Activated CD4-positive, alpha-beta T cell treated with anti-CD3 and anti-CD28 coated beads, Interleukin-10, Interleukin-2, amounts not matched to agents 100 ng/mL and 50 ng/mL, durations not matched to agents 16 hours and 8 hours (primary cell): Measurements from ENCODE around the gene CENPP.
"Not testable (repeated sequence)": the region's sequence is repeated elsewhere in the genome, so short reads cannot be mapped to it uniquely, and the experiment has no call there.

ENCODE experiments used
- DNase-seq: peaks from one replicate; pipeline ENCODE4 v3.0.0-alpha.2; 2020

CENPP gene

GRCh38 chr9:92384375-92384774 is 58.6 kb downstream of the CENPP start:
- no peak for DNase-seq

- no peak for DNase-seq
Measured at GRCh38 chr9:92385001-92385400, 59.2 kb downstream of the CENPP start.

GRCh38 chr9:92385477-92385876 is 59.7 kb downstream of the CENPP start:
- no peak for DNase-seq

GRCh38 chr9:92385953-92386352 is 60.2 kb downstream of the CENPP start:
- no peak for DNase-seq

GRCh38 chr9:92392690-92393089 is 66.9 kb downstream of the CENPP start:
- DNase-seq = no peak

GRCh38 chr9:92393686-92394085 is 67.9 kb downstream of the CENPP start:
- no peak for DNase-seq

- DNase-seq = no peak
Measured at GRCh38 chr9:92395617-92396016, 69.9 kb downstream of the CENPP start.

GRCh38 chr9:92397853-92398252 is 72.1 kb downstream of the CENPP start:
- DNase-seq = no peak

- peak; percentile 25 for DNase-seq
Measured at GRCh38 chr9:92402360-92402759, 76.6 kb downstream of the CENPP start.

- DNase-seq = no peak
Measured at GRCh38 chr9:92402826-92403745, 77.3 kb downstream of the CENPP start.

GRCh38 chr9:92404042-92404836 is 78.5 kb downstream of the CENPP start, which contains the start of gene OGN:
OGN (minus strand) TSS chr9:92404578; CDS start chr9:92403407, 1,171 bp downstream.
- DNase-seq = no peak

- no peak for DNase-seq
Measured at GRCh38 chr9:92405818-92406217, 80.1 kb downstream of the CENPP start.

- DNase-seq = peak; percentile 41
Measured at GRCh38 chr9:92406477-92406876, 80.7 kb downstream of the CENPP start.

- DNase-seq = no peak
Measured at GRCh38 chr9:92407818-92408217, 82.1 kb downstream of the CENPP start.

GRCh38 chr9:92408747-92409478 is 83.2 kb downstream of the CENPP start:
- no peak for DNase-seq

- not testable (repeated sequence) for DNase-seq
Measured at GRCh38 chr9:92411157-92411556, 85.4 kb downstream of the CENPP start.

- DNase-seq = no peak
Measured at GRCh38 chr9:92414566-92414965, 88.8 kb downstream of the CENPP start.

GRCh38 chr9:92422611-92423338 is 97.0 kb downstream of the CENPP start:
- no peak for DNase-seq

- DNase-seq = no peak
Measured at GRCh38 chr9:92423612-92424011, 97.9 kb downstream of the CENPP start.

- DNase-seq = no peak
Measured at GRCh38 chr9:92424340-92424739, 98.6 kb downstream of the CENPP start, which contains the start of gene OMD. OMD (minus strand) TSS chr9:92424471; CDS start chr9:92417558, 6,913 bp downstream.

- DNase-seq = no peak
Measured at GRCh38 chr9:92425474-92425873, 99.7 kb downstream of the CENPP start.

- no peak for DNase-seq
Measured at GRCh38 chr9:92426501-92427145, 100.9 kb downstream of the CENPP start.
